ENCODE data around the gene REV3L.

GRCh38 chr6:111503660-111504059 is 20.6 kb upstream of the REV3L start:
- no peak for TF ChIP-seq CTCF (IDR thresholded peaks at IDR 0.05; ENCODE audit: low read length)
- no peak for TF ChIP-seq EZH2 (optimal IDR thresholded peaks at IDR 0.05; ENCODE audit: low read depth, low read length)

All from MM.1S (cell line).